ENCODE measurements around the gene CERS1. TPM values are rescaled to one million over a fixed set of nuclear protein-coding genes. Genes with fewer than 3 reads are reported as not detected.
A peak's percentile ranks its signal among the peaks of the same experiment; 100 is the strongest.

The CERS1 gene
- total RNA-seq, 1 experiment from 2014 or later: 11.4 TPM

DNA sequence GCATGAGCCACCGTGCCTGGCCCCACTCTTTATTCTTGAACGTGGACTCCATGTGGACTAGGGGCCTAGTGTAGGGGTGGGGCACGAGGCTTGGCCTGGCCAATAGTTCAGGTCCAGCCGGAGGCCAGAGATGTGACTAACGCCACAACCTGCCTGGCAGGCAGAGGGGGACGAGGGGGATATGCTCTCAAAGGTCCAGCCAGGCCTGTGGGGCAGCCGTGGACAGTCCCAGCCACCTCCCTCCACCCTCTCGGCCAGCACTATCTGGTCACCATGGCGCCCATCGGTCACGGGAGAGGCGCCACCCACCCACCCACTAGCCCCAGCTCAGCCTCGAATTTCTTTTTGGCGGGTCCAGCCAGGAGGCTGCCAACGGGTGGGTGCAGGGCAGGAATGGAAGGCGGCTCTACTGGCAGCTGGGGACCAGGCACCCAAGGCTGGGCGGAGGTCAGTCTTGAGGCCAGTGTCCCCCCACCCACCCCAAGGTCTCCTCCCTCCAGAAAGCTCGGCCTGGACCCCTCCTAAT, 2.2 kb upstream of the CERS1 start:
- peaks cover 10% of the 10 kb centered on the region for H3K4me1 ChIP-seq (ENCODE audit: insufficient read depth, low read length, poor library complexity, severe bottlenecking)
- H3K27ac ChIP-seq (ENCODE audit: low read depth, low read length, poor library complexity, severe bottlenecking): no peak overlapping the region
- no peaks in the 10 kb centered on the region for H3K27me3 ChIP-seq (replicated peaks; ENCODE audit: insufficient read depth, low read depth, low read length, poor library complexity)
- intact Hi-C loops (cut with micrococcal nuclease; ENCODE audit: unreplicated experiment): no loop called here
- ChIA-PET CTCF (interaction anchor here (0.7 kb wide), 1 partner anchor 21 kb away, joined by 21 read pairs; no protein-coding TSS in a partner anchor), POLR2A (ENCODE audit: low non-redundant PET) (no interaction called here)
- no peak for DNase-seq (ENCODE audit: low spot score)
- H3K4me3 ChIP-seq (ENCODE audit: low read depth, low read length, poor library complexity, severe bottlenecking): no peak overlapping the region
- H3K36me3 ChIP-seq (ENCODE audit: insufficient read depth, low read length, poor library complexity, severe bottlenecking): no peaks in the 10 kb centered on the region
- no TSS peak for BruUV-seq (replicated peaks)
- no peaks in the 10 kb centered on the region for H3K9me3 ChIP-seq (ENCODE audit: low read depth, low read length, poor library complexity, severe bottlenecking)
- no peak for TF ChIP-seq EZH2 (IDR thresholded peaks at IDR 0.05; ENCODE audit: borderline replicate concordance, low read depth, low read length, poor library complexity, severe bottlenecking)
- TF ChIP-seq, protein P1, sequence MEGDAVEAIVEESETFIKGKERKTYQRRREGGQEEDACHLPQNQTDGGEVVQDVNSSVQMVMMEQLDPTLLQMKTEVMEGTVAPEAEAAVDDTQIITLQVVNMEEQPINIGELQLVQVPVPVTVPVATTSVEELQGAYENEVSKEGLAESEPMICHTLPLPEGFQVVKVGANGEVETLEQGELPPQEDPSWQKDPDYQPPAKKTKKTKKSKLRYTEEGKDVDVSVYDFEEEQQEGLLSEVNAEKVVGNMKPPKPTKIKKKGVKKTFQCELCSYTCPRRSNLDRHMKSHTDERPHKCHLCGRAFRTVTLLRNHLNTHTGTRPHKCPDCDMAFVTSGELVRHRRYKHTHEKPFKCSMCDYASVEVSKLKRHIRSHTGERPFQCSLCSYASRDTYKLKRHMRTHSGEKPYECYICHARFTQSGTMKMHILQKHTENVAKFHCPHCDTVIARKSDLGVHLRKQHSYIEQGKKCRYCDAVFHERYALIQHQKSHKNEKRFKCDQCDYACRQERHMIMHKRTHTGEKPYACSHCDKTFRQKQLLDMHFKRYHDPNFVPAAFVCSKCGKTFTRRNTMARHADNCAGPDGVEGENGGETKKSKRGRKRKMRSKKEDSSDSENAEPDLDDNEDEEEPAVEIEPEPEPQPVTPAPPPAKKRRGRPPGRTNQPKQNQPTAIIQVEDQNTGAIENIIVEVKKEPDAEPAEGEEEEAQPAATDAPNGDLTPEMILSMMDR (conservative IDR thresholded peaks at IDR 0.05; ENCODE audit: low read depth, low read length): no peak

DNA sequence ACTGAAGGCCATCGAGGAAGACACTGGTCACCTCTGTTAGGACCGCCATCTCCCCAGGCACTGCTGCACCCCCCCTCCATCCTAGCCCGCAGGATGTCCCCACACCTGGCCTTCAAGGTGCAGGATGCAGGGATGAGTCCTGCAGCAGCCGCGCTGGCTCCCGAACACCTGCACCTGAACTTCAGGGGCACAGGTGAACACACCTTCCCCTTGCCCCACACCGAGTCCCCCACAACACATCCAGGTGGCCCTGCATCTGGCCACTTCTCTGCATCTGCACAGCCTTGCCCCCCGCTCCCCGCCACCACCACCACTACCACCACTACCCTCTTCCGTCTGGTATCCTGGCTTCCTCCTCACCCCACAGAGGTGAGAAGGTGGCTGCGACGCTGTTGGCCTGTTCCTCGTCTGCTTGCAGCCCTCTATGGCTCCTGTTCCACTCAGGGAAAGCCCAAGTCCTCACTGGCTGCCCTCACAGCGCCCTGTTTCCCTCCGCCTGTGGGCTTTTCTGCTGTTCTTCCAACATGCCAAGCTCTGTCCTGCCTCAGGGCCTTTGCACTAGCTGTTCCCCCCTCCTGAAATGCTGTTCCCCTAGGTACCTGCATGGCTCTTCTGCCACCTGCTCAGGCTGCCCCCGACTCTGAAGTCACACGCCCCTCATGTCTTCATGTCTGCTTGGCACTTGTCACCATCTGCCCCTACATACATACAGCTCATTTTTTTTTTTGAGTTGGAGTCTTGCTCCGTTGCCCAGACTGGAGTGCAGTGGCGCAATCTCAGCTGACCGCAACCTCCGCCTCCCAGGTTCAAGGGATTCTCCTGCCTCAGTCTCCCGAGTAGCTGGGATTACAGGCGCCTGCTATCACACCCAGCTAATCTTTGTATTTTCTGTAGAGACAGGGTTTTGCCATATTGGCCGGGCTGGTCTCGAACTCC, 1.4 kb upstream of the CERS1 start:
- peaks cover 10% of the 10 kb centered on the region for H3K4me1 ChIP-seq (ENCODE audit: insufficient read depth, low read length, poor library complexity, severe bottlenecking)
- ChIA-PET POLR2A (ENCODE audit: low non-redundant PET) (no interaction called here), CTCF (no interaction called here)
- H3K27me3 ChIP-seq (replicated peaks; ENCODE audit: insufficient read depth, low read depth, low read length, poor library complexity): no peaks in the 10 kb centered on the region
- no peaks in the 10 kb centered on the region for H3K9me3 ChIP-seq (ENCODE audit: low read depth, low read length, poor library complexity, severe bottlenecking)
- H3K27ac ChIP-seq (ENCODE audit: low read depth, low read length, poor library complexity, severe bottlenecking): no peak overlapping the region
- intact Hi-C loops (cut with micrococcal nuclease; ENCODE audit: unreplicated experiment): no loop called here
- no peaks in the 10 kb centered on the region for H3K36me3 ChIP-seq (ENCODE audit: insufficient read depth, low read length, poor library complexity, severe bottlenecking)
- no peak for DNase-seq (ENCODE audit: low spot score)
- no TSS peak for BruUV-seq (replicated peaks)
- no peak overlapping the region for H3K4me3 ChIP-seq (ENCODE audit: low read depth, low read length, poor library complexity, severe bottlenecking)
- no peak for TF ChIP-seq EZH2 (IDR thresholded peaks at IDR 0.05; ENCODE audit: borderline replicate concordance, low read depth, low read length, poor library complexity, severe bottlenecking)
- TF ChIP-seq, protein P1 (conservative IDR thresholded peaks at IDR 0.05; ENCODE audit: low read depth, low read length): no peak

DNA sequence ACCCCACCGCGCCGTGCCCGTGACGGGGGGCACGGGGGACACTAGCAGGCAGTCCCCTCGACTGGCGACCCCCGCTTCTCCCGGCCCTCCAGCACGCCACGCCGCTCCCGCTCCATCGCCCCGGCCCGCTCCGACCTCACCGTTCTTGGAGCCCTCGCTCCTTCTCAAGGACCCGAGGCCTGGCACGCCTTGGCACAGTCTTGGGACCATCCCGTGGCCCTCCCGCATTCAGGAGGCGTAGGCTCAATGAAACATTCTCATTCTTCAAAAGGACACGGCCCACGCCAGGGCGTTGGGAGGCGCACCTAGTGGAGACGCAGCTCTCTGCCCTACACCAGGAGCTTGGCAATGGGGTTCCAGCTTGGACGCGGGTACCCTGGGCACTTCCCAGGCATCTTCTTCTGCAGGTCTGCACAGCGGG, 473 bp upstream of the CERS1 start:
- CTCF ChIA-PET: interaction anchor here (0.9 kb wide), 1 partner anchor 23 kb away, joined by 3 read pairs; the partner anchor contains the start of genes COPE and DDX49
- BruUV-seq (replicated peaks): no TSS peak
- Histone ChIP-seq H3K27me3 (replicated peaks; ENCODE audit: insufficient read depth, low read depth, low read length, poor library complexity) (no peaks in the 10 kb centered on the region), H3K9me3 (ENCODE audit: low read depth, low read length, poor library complexity, severe bottlenecking) (no peaks in the 10 kb centered on the region), H3K27ac (ENCODE audit: low read depth, low read length, poor library complexity, severe bottlenecking) (no peak overlapping the region), H3K4me3 (ENCODE audit: low read depth, low read length, poor library complexity, severe bottlenecking) (peak overlapping the region; percentile 60), H3K36me3 (ENCODE audit: insufficient read depth, low read length, poor library complexity, severe bottlenecking) (no peaks in the 10 kb centered on the region), H3K4me1 (ENCODE audit: insufficient read depth, low read length, poor library complexity, severe bottlenecking) (peaks cover 10% of the 10 kb centered on the region)
- POLR2A ChIA-PET (ENCODE audit: low non-redundant PET): no interaction called here
- peak; percentile 54 for DNase-seq (ENCODE audit: low spot score)
- TF ChIP-seq EZH2 (IDR thresholded peaks at IDR 0.05; ENCODE audit: borderline replicate concordance, low read depth, low read length, poor library complexity, severe bottlenecking): no peak
- TF ChIP-seq, protein P1 (conservative IDR thresholded peaks at IDR 0.05; ENCODE audit: low read depth, low read length): no peak
- intact Hi-C loops (cut with micrococcal nuclease; ENCODE audit: unreplicated experiment): no loop called here
